ENCODE results near the gene THEM4. TPM values are rescaled to one million over a fixed set of nuclear protein-coding genes. Genes with fewer than 3 reads are reported as not detected.

Gene THEM4
- total and polyA plus RNA-seq, 7 experiments from 2014 or later = 37.6 to 143 (median 113) TPM

DNA sequence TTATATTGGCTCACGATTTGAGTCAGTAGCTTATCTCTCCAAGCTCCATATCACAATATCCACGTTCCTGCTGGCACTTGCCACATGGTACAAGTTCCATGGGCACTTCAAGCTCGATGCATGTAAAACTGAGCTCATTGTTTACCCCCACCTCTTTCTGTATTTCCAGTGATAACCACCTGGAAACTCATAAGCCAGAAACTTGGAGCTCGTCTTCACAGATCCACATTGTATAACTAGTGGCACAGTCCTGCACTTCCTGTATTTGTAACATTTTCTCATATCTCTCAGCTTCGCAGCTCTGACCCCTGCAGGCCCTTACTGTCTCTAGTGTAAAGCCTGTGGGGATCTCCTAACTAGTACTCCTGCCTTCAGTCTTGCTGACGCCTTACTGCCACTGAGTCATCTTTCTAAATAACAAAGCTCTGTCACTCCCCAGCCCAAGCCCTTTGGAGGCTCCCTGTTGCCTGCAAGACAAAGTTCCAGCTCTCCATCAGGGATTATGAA, 63.2 kb downstream of the THEM4 start:
- H3K27me3 ChIP-seq (ENCODE audit: control insufficient read depth in 2 of 2, insufficient read depth in 2 of 2, low read length in 2 of 2) = no peaks in the 10 kb centered on the region
- H3K36me3 Mint-ChIP-seq = peaks cover 0 to 10% (median 0%) of the 10 kb centered on the region in 5 donors

DNA sequence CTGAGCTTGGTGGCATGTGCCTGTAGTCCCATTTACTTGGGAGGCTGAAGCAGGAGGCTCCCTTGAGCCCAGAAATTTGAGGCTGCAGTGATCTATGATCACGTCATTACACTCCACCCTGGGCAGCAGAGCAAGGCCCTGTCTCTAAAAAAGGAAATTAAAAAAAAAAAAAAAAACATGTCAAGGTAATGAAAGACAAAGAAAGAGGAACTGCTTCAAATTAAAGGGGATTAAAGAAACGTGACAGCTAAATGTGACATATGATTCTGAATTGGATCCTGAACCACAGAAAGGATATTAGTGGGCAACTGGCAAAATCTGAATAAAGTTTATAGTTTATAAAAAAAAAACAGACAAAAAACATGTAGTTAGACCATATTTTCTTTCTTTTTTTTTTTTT, 65.9 kb downstream of the THEM4 start:
- H3K27ac Mint-ChIP-seq = no peak overlapping the region
- CTCF ChIA-PET = interaction anchor here (0.6 to 1.2 kb wide), 2 partner anchors 21 to 327 kb away, joined by 3 read pairs; no protein-coding TSS in a partner anchor

More for the DNA sequence above, 63.2 kb downstream of the THEM4 start:
- ATAC-seq (peak; percentile 26), DNase-seq (no peak)
- no peak overlapping the region for H3K4me3 ChIP-seq (ENCODE audit: low read length)
- intact Hi-C loops (cut with micrococcal nuclease) = no loop called here
- ChIA-PET POLR2A (no interaction called here), CTCF (interaction anchor here (1.3 kb wide), 1 partner anchor 11 kb away, joined by 5 read pairs; no protein-coding TSS in a partner anchor)
- no peaks in the 10 kb centered on the region for H3K9me3 ChIP-seq (ENCODE audit: control insufficient read depth in 2 of 3, low read length in 3 of 3)
- H3K9me3 Mint-ChIP-seq = peaks cover 0 to 1% (median 0%) of the 10 kb centered on the region in 11 donors
- H3K27ac Mint-ChIP-seq = peak overlapping the region in 2 of 9 donors; percentile 24 to 38
- no peak overlapping the region for H3K27ac ChIP-seq (ENCODE audit: low read depth, low read length)
- no peaks in the 10 kb centered on the region for H3K4me1 ChIP-seq (ENCODE audit: control insufficient read depth in 2 of 2, insufficient read depth in 2 of 2, low read length in 2 of 2)
- no peaks in the 10 kb centered on the region for H3K36me3 ChIP-seq (ENCODE audit: control insufficient read depth in 2 of 3, insufficient read depth in 3 of 3, low read length in 3 of 3)
- peaks cover 0 to 19% (median 6%) of the 10 kb centered on the region in 7 donors for H3K4me1 Mint-ChIP-seq
- no peak overlapping the region for H3K4me3 Mint-ChIP-seq
- peaks cover 0 to 7% (median 0%) of the 10 kb centered on the region in 5 donors for H3K27me3 Mint-ChIP-seq

DNA sequence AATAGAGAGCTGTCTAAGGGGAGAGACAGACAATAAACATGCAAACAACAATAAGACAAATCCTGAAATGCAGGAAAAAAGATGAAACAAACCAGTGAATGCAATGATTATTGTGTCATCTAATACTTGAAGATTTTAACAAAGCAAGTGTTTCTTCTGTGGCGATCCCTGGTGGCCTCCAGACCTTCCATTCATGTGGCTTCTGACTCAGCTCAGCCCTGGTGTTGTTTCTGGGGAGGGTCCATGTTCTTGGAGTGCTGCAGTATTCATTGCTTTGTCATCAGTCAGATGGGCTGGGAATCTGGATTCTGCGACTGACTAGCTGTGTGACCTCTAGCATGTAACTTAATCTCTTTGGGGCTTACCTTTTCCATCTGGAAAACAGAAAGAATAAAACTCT, 68.2 kb downstream of the THEM4 start:
- H3K36me3 ChIP-seq (ENCODE audit: control insufficient read depth in 2 of 3, insufficient read depth in 3 of 3, low read length in 3 of 3) = no peaks in the 10 kb centered on the region
- H3K9me3 ChIP-seq (ENCODE audit: control insufficient read depth in 2 of 3, low read length in 3 of 3) = no peaks in the 10 kb centered on the region
- H3K27me3 Mint-ChIP-seq = peaks cover 0 to 8% (median 0%) of the 10 kb centered on the region in 5 donors
- H3K36me3 Mint-ChIP-seq = peaks cover 0 to 12% (median 0%) of the 10 kb centered on the region in 5 donors
- peak overlapping the region in 2 of 10 donors; percentile 87 to 88 for H3K4me3 Mint-ChIP-seq
- peaks cover 32 to 50% (median 40%) of the 10 kb centered on the region in 7 donors for H3K4me1 Mint-ChIP-seq
- H3K4me3 ChIP-seq (ENCODE audit: low read length) = no peak overlapping the region
- POLR2A ChIA-PET = no interaction called here
- H3K9me3 Mint-ChIP-seq = peaks cover 0 to 5% (median 0%) of the 10 kb centered on the region in 11 donors
- intact Hi-C loops (cut with micrococcal nuclease) = no loop called here
- peak overlapping the region in 6 of 9 donors; percentile 6 to 84 (median 29) for H3K27ac Mint-ChIP-seq
- H3K27me3 ChIP-seq (ENCODE audit: control insufficient read depth in 2 of 2, insufficient read depth in 2 of 2, low read length in 2 of 2) = no peaks in the 10 kb centered on the region
- H3K4me1 ChIP-seq (ENCODE audit: control insufficient read depth in 2 of 2, insufficient read depth in 2 of 2, low read length in 2 of 2) = peaks cover 27 to 38% of the 10 kb centered on the region in 2 donors
- CTCF ChIA-PET = interaction anchor here (0.6 kb wide), 1 partner anchor 501 kb away, joined by 3 read pairs; no protein-coding TSS in a partner anchor
- H3K27ac ChIP-seq (ENCODE audit: low read depth, low read length) = no peak overlapping the region
- no peak for ATAC-seq
- DNase-seq = no peak

More for the DNA sequence above, 65.9 kb downstream of the THEM4 start:
- H3K4me3 Mint-ChIP-seq = no peak overlapping the region
- DNase-seq (no peak), ATAC-seq (no peak)
- H3K27me3 Mint-ChIP-seq = peaks cover 0 to 3% (median 0%) of the 10 kb centered on the region in 5 donors
- Histone ChIP-seq H3K27me3 (ENCODE audit: control insufficient read depth in 2 of 2, insufficient read depth in 2 of 2, low read length in 2 of 2) (no peaks in the 10 kb centered on the region), H3K4me3 (ENCODE audit: low read length) (no peak overlapping the region), H3K36me3 (ENCODE audit: control insufficient read depth in 2 of 3, insufficient read depth in 3 of 3, low read length in 3 of 3) (no peaks in the 10 kb centered on the region), H3K4me1 (ENCODE audit: control insufficient read depth in 2 of 2, insufficient read depth in 2 of 2, low read length in 2 of 2) (peaks cover 11 to 22% of the 10 kb centered on the region in 2 donors), H3K27ac (ENCODE audit: low read depth, low read length) (no peak overlapping the region), H3K9me3 (ENCODE audit: control insufficient read depth in 2 of 3, low read length in 3 of 3) (no peaks in the 10 kb centered on the region)
- intact Hi-C loops (cut with micrococcal nuclease) = no loop called here
- H3K36me3 Mint-ChIP-seq = peaks cover 0 to 10% (median 0%) of the 10 kb centered on the region in 5 donors
- H3K4me1 Mint-ChIP-seq = peaks cover 20 to 39% (median 24%) of the 10 kb centered on the region in 7 donors
- peaks cover 0 to 3% (median 0%) of the 10 kb centered on the region in 11 donors for H3K9me3 Mint-ChIP-seq
- POLR2A ChIA-PET = no interaction called here

DNA sequence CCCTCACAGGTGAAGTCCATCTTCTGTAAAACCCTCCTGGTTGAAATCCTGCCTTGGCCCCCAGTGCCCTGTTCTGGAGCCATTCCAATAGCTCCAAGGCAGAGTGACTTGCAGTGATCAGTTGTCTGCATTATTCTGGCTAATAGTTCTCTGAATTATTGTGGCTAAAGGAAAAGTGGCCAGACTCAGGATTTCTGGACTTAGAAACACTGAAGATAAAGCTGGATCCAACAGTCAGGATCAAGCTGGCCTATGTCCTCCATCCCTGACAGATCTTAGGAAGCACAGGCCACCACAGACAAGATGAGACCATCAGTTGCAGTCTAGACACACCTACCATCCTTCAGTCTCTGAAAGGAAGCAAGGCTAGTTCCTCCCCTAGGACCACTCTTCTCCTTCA, 68.9 kb downstream of the THEM4 start:
- H3K4me1 Mint-ChIP-seq = peaks cover 33 to 50% (median 41%) of the 10 kb centered on the region in 7 donors
- intact Hi-C loops (cut with micrococcal nuclease) = no loop called here
- peaks cover 0 to 8% (median 0%) of the 10 kb centered on the region in 5 donors for H3K27me3 Mint-ChIP-seq
- peaks cover 0 to 5% (median 0%) of the 10 kb centered on the region in 11 donors for H3K9me3 Mint-ChIP-seq
- Histone ChIP-seq H3K9me3 (ENCODE audit: control insufficient read depth in 2 of 3, low read length in 3 of 3) (no peaks in the 10 kb centered on the region), H3K27me3 (ENCODE audit: control insufficient read depth in 2 of 2, insufficient read depth in 2 of 2, low read length in 2 of 2) (no peaks in the 10 kb centered on the region), H3K36me3 (ENCODE audit: control insufficient read depth in 2 of 3, insufficient read depth in 3 of 3, low read length in 3 of 3) (no peaks in the 10 kb centered on the region), H3K4me1 (ENCODE audit: control insufficient read depth in 2 of 2, insufficient read depth in 2 of 2, low read length in 2 of 2) (peaks cover 27 to 38% of the 10 kb centered on the region in 2 donors), H3K4me3 (ENCODE audit: low read length) (no peak overlapping the region), H3K27ac (ENCODE audit: low read depth, low read length) (no peak overlapping the region)
- ATAC-seq (no peak), DNase-seq (no peak)
- POLR2A ChIA-PET = interaction anchor here (0.6 to 1.0 kb wide), 4 partner anchors 19 to 153 kb away, joined by 3 read pairs; partner anchors contain the start of genes S100A10 and TDRKH
- H3K36me3 Mint-ChIP-seq = peaks cover 0 to 10% (median 0%) of the 10 kb centered on the region in 5 donors
- H3K27ac Mint-ChIP-seq = peak overlapping the region in 6 of 9 donors; percentile 15 to 87 (median 55)
- H3K4me3 Mint-ChIP-seq = peak overlapping the region; percentile 26 to 89 (median 82)
- CTCF ChIA-PET = interaction anchor here (1.2 kb wide), 1 partner anchor 159 kb away, joined by 3 read pairs; no protein-coding TSS in a partner anchor

DNA sequence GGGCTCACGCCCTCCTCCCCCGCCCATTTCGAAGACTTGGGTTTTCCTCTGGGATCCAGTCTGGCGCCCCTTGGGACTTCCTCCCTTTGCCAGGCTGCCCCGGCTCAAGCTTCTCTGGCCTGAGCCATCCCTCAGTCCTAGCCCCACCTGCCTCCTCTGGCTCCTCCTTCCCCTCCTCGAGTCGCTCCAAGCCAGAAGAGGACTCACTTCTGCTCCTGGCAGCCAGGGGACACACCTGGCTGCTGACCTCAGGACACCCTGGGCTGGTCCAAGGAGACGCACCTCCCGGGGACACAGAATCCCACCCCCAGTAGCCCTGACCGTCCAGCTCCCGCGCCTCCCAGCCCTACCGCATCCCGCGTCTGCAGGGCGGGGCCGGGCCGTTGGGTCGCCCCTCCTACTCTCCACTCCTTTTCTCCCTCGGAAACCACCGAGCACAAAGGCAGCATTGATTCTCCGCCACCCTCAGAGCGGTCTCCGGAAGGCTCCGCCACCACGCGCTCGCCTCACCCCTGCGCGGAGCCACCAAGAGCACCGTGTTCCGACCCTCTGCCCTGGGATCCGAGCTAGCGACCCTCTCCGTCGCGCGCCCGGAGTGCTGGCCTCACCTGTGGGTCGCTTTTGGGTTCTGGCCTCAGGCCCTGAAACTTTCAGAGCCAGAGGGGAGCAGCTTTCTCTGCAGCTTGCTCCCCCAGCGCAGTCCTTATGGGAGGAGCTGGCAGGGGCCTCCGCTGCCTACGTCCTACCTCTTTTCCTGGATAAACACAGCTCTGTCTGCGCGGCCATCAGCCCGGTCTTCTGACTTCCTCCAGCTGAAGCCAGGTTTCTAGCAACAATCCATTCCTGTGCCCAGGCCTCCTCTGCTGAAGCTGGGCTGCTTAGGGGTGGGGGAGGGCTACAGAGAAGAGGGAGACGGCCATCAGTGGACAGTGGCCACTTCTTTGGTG, 69.6 kb downstream of the THEM4 start, which contains the start of gene C2CD4D:
Gene C2CD4D (minus strand): TSS at position 364 of the 947 bp plus-strand sequence. CDS start 831 bp downstream, outside the sequence.
- Histone ChIP-seq H3K27me3 (ENCODE audit: control insufficient read depth in 2 of 2, insufficient read depth in 2 of 2, low read length in 2 of 2) (no peaks in the 10 kb centered on the region), H3K9me3 (ENCODE audit: control insufficient read depth in 2 of 3, low read length in 3 of 3) (no peaks in the 10 kb centered on the region), H3K36me3 (ENCODE audit: control insufficient read depth in 2 of 3, insufficient read depth in 3 of 3, low read length in 3 of 3) (no peaks in the 10 kb centered on the region), H3K27ac (ENCODE audit: low read depth, low read length) (peak within 1 kb of the TSS; percentile 55), H3K4me1 (ENCODE audit: control insufficient read depth in 2 of 2, insufficient read depth in 2 of 2, low read length in 2 of 2) (peaks cover 27 to 38% of the 10 kb centered on the region in 2 donors), H3K4me3 (ENCODE audit: low read length) (peak within 1 kb of the TSS; percentile 68)
- H3K27ac Mint-ChIP-seq = peak within 1 kb of the TSS; percentile 31 to 87 (median 77)
- peaks cover 0 to 5% (median 0%) of the 10 kb centered on the region in 11 donors for H3K9me3 Mint-ChIP-seq
- H3K36me3 Mint-ChIP-seq = peaks cover 0 to 8% (median 0%) of the 10 kb centered on the region in 5 donors
- peaks cover 0 to 8% (median 0%) of the 10 kb centered on the region in 5 donors for H3K27me3 Mint-ChIP-seq
- ATAC-seq (peak; percentile 89), DNase-seq (peak; percentile 42 to 77 (median 66))
- CTCF ChIA-PET = interaction anchor here (1.2 kb wide), 1 partner anchor 160 kb away, joined by 3 read pairs; no protein-coding TSS in a partner anchor
- POLR2A ChIA-PET = interaction anchor here (0.6 to 1.9 kb wide), 8 partner anchors 20 to 201 kb away, joined by 3 to 6 read pairs (median 3); partner anchors contain the start of genes S100A10 and TDRKH
- peaks cover 33 to 53% (median 40%) of the 10 kb centered on the region in 7 donors for H3K4me1 Mint-ChIP-seq
- intact Hi-C loops (cut with micrococcal nuclease) = loop anchor here (1.0 to 5.0 kb wide), 5 partner anchors 49 to 382 kb away; partner anchors contain the start of genes POGZ (in 2 of the 2), SNX27 (in 2 of the 2), S100A10 (in 1 of the 2) and TDRKH (in 1 of the 2)
- peak within 1 kb of the TSS; percentile 68 to 89 (median 82) for H3K4me3 Mint-ChIP-seq

DNA sequence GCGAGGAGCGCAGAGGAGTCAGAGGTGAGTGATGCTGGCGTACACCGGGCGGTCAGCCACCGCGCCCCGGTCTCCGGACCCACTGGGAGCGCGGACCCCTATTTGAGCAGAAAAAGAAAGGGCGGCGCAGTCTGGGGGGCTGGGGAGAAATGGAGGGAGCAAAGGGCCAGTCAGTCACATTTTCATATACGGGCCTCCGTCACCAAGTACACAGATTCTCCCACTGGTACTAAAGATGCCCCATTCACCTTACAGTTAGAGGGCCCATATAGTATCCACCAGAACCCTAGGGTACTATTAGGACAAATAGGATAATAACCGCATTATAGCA, 70.3 kb downstream of the THEM4 start:
- ChIA-PET CTCF (no interaction called here), POLR2A (interaction anchor here (1.0 to 1.9 kb wide), 3 partner anchors 24 to 202 kb away, joined by 3 to 6 read pairs (median 5); partner anchors contain the start of gene TDRKH)
- Histone ChIP-seq H3K27me3 (ENCODE audit: control insufficient read depth in 2 of 2, insufficient read depth in 2 of 2, low read length in 2 of 2) (no peaks in the 10 kb centered on the region), H3K4me3 (ENCODE audit: low read length) (peak overlapping the region; percentile 68), H3K4me1 (ENCODE audit: control insufficient read depth in 2 of 2, insufficient read depth in 2 of 2, low read length in 2 of 2) (peaks cover 32 to 41% of the 10 kb centered on the region in 2 donors), H3K27ac (ENCODE audit: low read depth, low read length) (no peak overlapping the region), H3K36me3 (ENCODE audit: control insufficient read depth in 2 of 3, insufficient read depth in 3 of 3, low read length in 3 of 3) (no peaks in the 10 kb centered on the region), H3K9me3 (ENCODE audit: control insufficient read depth in 2 of 3, low read length in 3 of 3) (no peaks in the 10 kb centered on the region)
- intact Hi-C loops (cut with micrococcal nuclease) = loop anchor here (1.0 to 5.0 kb wide), 5 partner anchors 49 to 382 kb away; partner anchors contain the start of genes POGZ (in 2 of the 2), SNX27 (in 2 of the 2), S100A10 (in 1 of the 2) and TDRKH (in 1 of the 2)
- DNase-seq (no peak), ATAC-seq (no peak)
- Mint-ChIP-seq H3K27ac (peak overlapping the region in 2 of 9 donors; percentile 23 to 72), H3K4me1 (peaks cover 34 to 56% (median 42%) of the 10 kb centered on the region in 7 donors), H3K36me3 (peaks cover 0 to 6% (median 0%) of the 10 kb centered on the region in 5 donors), H3K4me3 (peak overlapping the region; percentile 68 to 89 (median 82)), H3K9me3 (peaks cover 0 to 5% (median 0%) of the 10 kb centered on the region in 11 donors), H3K27me3 (peaks cover 0 to 8% (median 0%) of the 10 kb centered on the region in 5 donors)

All from naive thymus-derived CD4-positive, alpha-beta T cell (primary cell).